Activated naive CD8-positive, alpha-beta T cell (primary cell): Measurements from ENCODE around the gene JAZF1.

Experiments
- H3K27ac Mint-ChIP-seq: one replicate; pipeline ENCODE4 v1.8.0; 2021; ENCODE audit warnings: mixed read lengths
- H3K27me3 Mint-ChIP-seq: one replicate; pipeline ENCODE4 v1.8.0; 2021; ENCODE audit warnings: mixed read lengths
- H3K36me3 Mint-ChIP-seq: one replicate; pipeline ENCODE4 v1.8.0; 2021; ENCODE audit warnings: mixed read lengths
- H3K4me1 Mint-ChIP-seq: one replicate; pipeline ENCODE4 v1.8.0; 2021; ENCODE audit warnings: low read depth, mixed read lengths
- H3K4me3 Mint-ChIP-seq: one replicate; pipeline ENCODE4 v1.8.0; 2021; ENCODE audit warnings: mild to moderate bottlenecking, mixed read lengths
- H3K9me3 Mint-ChIP-seq: one replicate; pipeline ENCODE4 v1.8.0; 2021; ENCODE audit warnings: low read depth, mixed read lengths

Gene JAZF1

DNA sequence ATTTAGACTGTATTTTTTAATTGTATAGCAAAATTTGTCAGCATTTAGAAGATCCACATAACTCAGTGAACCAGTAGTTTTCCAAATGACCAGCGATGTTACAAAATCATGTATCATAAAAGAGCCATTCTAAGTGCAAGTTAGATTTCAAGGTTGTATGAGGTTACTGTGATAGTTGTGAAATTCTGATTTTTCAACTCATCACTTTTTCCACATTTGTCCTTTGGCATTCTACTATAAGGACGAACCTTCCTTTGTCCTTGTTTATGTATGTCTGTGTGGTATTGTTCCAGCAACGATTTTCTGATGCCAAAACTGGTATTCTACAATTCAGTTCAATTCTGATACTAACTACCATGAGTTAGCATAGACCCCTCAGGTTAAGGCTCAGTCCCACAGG is 376.5 kb downstream of the JAZF1 start:
- no peaks in the 10 kb centered on the region for H3K9me3 Mint-ChIP-seq
- peaks cover 17% of the 10 kb centered on the region for H3K36me3 Mint-ChIP-seq
- peaks cover 7% of the 10 kb centered on the region for H3K4me1 Mint-ChIP-seq
- H3K4me3 Mint-ChIP-seq, result no peak overlapping the region
- H3K27me3 Mint-ChIP-seq, result no peaks in the 10 kb centered on the region
- no peak overlapping the region for H3K27ac Mint-ChIP-seq

DNA sequence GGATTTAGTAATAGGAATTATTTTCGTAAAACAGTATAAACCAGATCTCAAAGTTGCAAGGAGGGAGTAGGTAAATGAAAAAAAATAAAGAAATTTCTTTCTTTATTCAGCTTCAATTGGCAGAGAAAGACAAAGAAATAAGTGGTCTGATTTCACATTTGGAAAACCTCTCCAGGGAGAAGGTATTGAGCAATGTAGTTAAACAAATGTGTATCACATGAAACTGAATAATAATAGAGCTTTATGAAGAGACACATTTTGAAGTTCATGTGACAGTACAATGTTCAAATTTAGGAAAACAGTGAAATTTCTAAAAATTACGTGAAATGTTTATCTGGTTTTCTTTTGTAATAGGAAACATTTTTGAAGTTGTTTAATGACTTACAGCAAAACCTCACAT is 377.6 kb downstream of the JAZF1 start:
- H3K4me3 Mint-ChIP-seq, result no peak overlapping the region
- H3K27me3 Mint-ChIP-seq, result no peaks in the 10 kb centered on the region
- H3K9me3 Mint-ChIP-seq, result no peaks in the 10 kb centered on the region
- H3K36me3 Mint-ChIP-seq, result peaks cover 16% of the 10 kb centered on the region
- H3K4me1 Mint-ChIP-seq, result peaks cover 1% of the 10 kb centered on the region
- no peak overlapping the region for H3K27ac Mint-ChIP-seq

DNA sequence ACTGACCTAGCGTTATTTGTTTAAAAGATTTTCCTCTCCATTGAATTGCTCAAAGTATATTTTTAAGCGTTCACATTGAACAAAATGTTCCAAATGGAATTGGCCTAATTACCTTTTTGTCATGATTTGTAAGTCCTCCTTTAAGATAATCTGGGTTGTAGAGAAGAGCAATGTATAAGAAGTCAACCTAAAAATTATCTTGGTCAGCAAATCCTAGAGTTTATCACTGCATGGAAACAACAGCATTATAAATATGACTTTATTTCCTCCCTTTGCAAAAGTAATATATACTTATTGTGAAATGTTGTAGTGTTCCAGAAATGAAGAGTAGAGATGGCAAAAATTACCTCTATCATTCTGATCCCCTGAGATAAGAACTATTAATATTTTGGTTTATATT is 381.4 kb downstream of the JAZF1 start:
- Mint-ChIP-seq H3K36me3 (peaks cover 9% of the 10 kb centered on the region), H3K27ac (no peak overlapping the region), H3K27me3 (no peaks in the 10 kb centered on the region), H3K9me3 (no peaks in the 10 kb centered on the region), H3K4me1 (no peaks in the 10 kb centered on the region), H3K4me3 (no peak overlapping the region)

DNA sequence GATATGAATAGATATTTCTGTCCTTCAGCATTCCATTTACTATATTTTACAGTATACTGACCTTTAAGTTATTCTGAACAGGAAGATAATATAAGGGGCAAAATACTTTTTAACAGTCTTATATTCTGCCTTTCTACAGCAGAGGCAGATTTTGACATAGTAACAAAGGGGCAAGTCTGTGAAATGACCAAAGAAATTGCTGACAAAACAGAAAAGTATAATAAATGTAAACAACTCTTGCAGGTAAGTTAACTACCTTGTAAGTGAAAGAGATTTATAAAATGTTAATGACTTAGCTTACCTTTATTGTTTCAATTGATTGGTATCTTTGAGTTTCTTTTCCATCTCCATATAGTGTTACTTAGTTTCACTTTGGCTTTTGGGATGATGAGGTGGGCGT is 384.6 kb downstream of the JAZF1 start:
- no peak overlapping the region for H3K27ac Mint-ChIP-seq
- no peaks in the 10 kb centered on the region for H3K9me3 Mint-ChIP-seq
- H3K4me1 Mint-ChIP-seq, result no peaks in the 10 kb centered on the region
- no peak overlapping the region for H3K4me3 Mint-ChIP-seq
- peaks cover 8% of the 10 kb centered on the region for H3K36me3 Mint-ChIP-seq
- no peaks in the 10 kb centered on the region for H3K27me3 Mint-ChIP-seq

DNA sequence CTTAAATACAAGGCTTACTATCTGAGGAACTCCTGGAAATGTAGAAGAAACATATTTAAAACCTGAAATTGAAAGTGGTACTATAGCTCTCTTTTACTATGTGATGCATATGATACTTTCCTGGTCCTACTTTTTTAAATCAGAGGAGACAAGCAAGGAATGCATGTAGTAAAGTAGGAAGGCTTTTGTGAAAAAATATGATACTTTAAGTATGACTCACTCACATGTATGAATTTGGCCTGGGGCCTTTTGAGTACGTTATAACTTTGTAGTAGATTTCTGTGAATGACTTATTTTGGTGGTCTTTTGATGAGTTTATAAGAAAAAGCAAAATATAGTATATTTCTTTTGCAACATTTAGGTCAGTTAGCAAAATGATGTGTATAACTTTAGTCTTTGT is 386.8 kb downstream of the JAZF1 start:
- H3K27me3 Mint-ChIP-seq, result no peaks in the 10 kb centered on the region
- no peak overlapping the region for H3K27ac Mint-ChIP-seq
- no peak overlapping the region for H3K4me3 Mint-ChIP-seq
- no peaks in the 10 kb centered on the region for H3K9me3 Mint-ChIP-seq
- no peaks in the 10 kb centered on the region for H3K4me1 Mint-ChIP-seq
- H3K36me3 Mint-ChIP-seq, result peaks cover 6% of the 10 kb centered on the region

DNA sequence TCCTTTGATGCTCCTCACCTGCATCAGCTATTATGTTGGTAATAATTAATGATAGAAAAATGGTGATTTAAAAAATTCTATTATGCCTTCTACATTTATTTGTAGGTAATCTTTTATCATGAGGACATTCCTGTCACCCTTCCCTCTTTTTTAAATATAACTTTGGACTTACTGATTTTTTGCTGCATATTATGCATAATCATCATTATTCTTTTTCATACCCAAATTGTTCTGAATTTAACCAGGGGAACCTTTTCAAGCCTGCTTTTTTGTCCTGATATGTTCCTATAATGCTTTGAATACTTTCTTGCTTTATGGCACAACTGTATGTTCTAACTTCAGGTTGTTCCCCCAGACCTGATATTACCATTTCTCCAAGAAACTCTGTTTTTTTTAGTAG is 392.2 kb downstream of the JAZF1 start:
- no peak overlapping the region for H3K4me3 Mint-ChIP-seq
- H3K9me3 Mint-ChIP-seq, result no peaks in the 10 kb centered on the region
- peaks cover 8% of the 10 kb centered on the region for H3K4me1 Mint-ChIP-seq
- H3K36me3 Mint-ChIP-seq, result peaks cover 12% of the 10 kb centered on the region
- H3K27me3 Mint-ChIP-seq, result no peaks in the 10 kb centered on the region
- no peak overlapping the region for H3K27ac Mint-ChIP-seq

DNA sequence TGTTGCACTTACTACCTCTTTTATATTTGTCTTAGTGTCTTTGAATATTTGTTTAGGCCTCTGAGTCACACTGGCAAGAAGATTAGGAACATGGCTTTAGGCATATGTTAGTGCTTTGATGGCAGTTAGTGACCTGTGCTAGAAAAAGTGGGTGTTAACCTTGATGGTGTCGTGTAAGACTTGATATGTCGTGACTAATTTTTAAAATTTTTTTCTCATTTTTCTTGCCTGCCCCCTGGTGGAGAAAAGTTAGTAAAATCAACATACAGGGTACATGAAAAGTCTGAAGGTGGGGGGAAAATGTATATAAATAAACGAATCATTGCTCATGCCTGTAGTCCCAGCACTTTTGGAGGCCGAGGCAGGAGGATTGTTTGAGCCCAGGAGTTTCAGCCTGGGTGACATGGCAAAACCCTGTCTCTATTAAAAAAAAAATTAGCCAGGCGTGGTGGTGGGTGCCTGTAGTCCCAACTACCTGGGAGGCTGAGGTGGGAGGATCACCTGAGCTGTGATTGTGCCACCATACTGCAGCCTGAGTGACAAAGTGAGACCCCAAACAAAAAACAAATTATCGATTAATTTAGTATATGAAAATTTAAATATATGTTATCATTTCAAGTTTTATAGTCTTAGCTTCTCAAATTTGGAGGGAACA is 396.1 kb downstream of the JAZF1 start:
- no peaks in the 10 kb centered on the region for H3K27me3 Mint-ChIP-seq
- H3K4me1 Mint-ChIP-seq, result peaks cover 25% of the 10 kb centered on the region
- peaks cover 8% of the 10 kb centered on the region for H3K36me3 Mint-ChIP-seq
- H3K4me3 Mint-ChIP-seq, result no peak overlapping the region
- peak overlapping the region; percentile 31 for H3K27ac Mint-ChIP-seq
- no peaks in the 10 kb centered on the region for H3K9me3 Mint-ChIP-seq

DNA sequence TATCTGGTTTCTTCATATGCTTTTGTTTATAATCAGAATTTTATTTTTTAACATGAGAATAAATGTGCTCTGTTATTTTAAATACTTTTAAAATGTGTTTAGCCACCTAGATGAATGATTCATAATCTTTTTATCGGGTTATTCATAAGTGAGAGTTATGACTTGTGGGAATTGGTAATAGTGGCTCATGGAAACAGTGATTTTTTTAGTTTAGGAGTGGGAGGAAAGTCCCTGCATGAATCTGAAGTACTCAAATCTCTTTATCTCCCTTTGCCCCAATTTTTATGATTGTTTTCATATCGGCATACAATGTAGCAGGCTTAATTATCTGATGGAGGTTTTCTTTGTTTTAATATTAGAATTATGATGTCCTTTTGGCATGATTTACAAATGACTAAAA is 397.7 kb downstream of the JAZF1 start:
- Mint-ChIP-seq H3K9me3 (no peaks in the 10 kb centered on the region), H3K36me3 (peaks cover 6% of the 10 kb centered on the region), H3K27ac (peak overlapping the region; percentile 64), H3K27me3 (no peaks in the 10 kb centered on the region), H3K4me3 (peak overlapping the region; percentile 21), H3K4me1 (peaks cover 25% of the 10 kb centered on the region)

DNA sequence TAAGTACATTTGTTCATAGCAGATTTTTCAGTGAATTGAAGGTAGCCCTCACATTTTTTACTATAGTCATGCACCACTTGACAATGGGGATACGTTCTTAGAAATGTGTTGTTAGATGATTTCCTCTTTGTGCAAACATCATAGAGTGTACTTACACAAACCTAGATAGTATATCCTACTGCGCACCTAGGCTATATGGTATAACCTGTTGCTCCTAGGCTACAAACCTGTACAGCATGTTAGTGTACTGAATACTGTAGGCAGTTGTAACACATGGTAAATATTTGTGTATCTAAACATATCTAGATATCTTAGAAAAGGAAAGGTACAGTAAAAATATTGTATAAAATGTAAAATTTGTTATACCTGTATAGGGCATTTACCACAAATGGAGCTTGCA is 399.4 kb downstream of the JAZF1 start:
- H3K27me3 Mint-ChIP-seq, result no peaks in the 10 kb centered on the region
- peak overlapping the region; percentile 0 for H3K27ac Mint-ChIP-seq
- H3K4me1 Mint-ChIP-seq, result peaks cover 28% of the 10 kb centered on the region
- H3K36me3 Mint-ChIP-seq, result no peaks in the 10 kb centered on the region
- H3K4me3 Mint-ChIP-seq, result no peak overlapping the region
- no peaks in the 10 kb centered on the region for H3K9me3 Mint-ChIP-seq
